ENCODE measurements around the gene CXXC1. TPM values are rescaled to one million over a fixed set of nuclear protein-coding genes. Genes with fewer than 3 reads are reported as not detected.
A peak's percentile ranks its signal among the peaks of the same experiment; 100 is the strongest.

Gene CXXC1
- total RNA-seq, 1 experiment from 2014 or later: 54.7 TPM

- POLR2A ChIA-PET (ENCODE audit: unreplicated experiment): no interaction called here
- intact Hi-C loops (cut with micrococcal nuclease; ENCODE audit: unreplicated experiment): no loop called here
- Histone ChIP-seq H3K27me3 (ENCODE audit: insufficient read depth, low read depth) (no peaks in the 10 kb centered on the region), H3K36me3 (ENCODE audit: low read depth) (peaks cover 21% of the 10 kb centered on the region), H3K4me1 (replicated peaks; ENCODE audit: insufficient read depth) (peaks cover 20% of the 10 kb centered on the region), H3K4me3 (peak overlapping the region; percentile 73), H3K79me2 (ENCODE audit: low read depth) (peaks cover 28% of the 10 kb centered on the region), H4K20me1 (ENCODE audit: insufficient read depth) (peaks cover 3% of the 10 kb centered on the region; the same call in 1 of the 2 replicates), H3K9me3 (ENCODE audit: insufficient read depth, low read depth) (no peaks in the 10 kb centered on the region), H3F3A (ENCODE audit: insufficient read depth, low read depth) (peaks cover 8% of the 10 kb centered on the region), H3K9me2 (ENCODE audit: insufficient read depth) (no peaks in the 10 kb centered on the region), H2AFZ (peak overlapping the region; percentile 99), H3K4me2 (peak overlapping the region; percentile 97), H3K27ac (peak overlapping the region; percentile 82)
- no peak for DNase-seq
- CTCF ChIA-PET: no interaction called here
- TF ChIP-seq CTCF (conservative IDR thresholded peaks at IDR 0.05) (no peak), EZH2 (IDR thresholded peaks at IDR 0.05; ENCODE audit: low read depth) (no peak)
- BruUV-seq (replicated peaks): no TSS peak
Observed at GRCh38 chr18:50280707-50281294, 6.7 kb downstream of the CXXC1 start.

- Histone ChIP-seq H3F3A (ENCODE audit: insufficient read depth, low read depth) (peaks cover 8% of the 10 kb centered on the region), H2AFZ (no peak overlapping the region), H3K27ac (no peak overlapping the region), H4K20me1 (ENCODE audit: insufficient read depth) (peaks cover 3% of the 10 kb centered on the region; the same call in 1 of the 2 replicates), H3K79me2 (ENCODE audit: low read depth) (peaks cover 27% of the 10 kb centered on the region), H3K4me1 (replicated peaks; ENCODE audit: insufficient read depth) (peaks cover 20% of the 10 kb centered on the region), H3K36me3 (ENCODE audit: low read depth) (peaks cover 23% of the 10 kb centered on the region), H3K4me2 (peak overlapping the region; percentile 97), H3K9me3 (ENCODE audit: insufficient read depth, low read depth) (no peaks in the 10 kb centered on the region), H3K4me3 (peak overlapping the region; percentile 73; the same call in 1 of the 2 replicates), H3K9me2 (ENCODE audit: insufficient read depth) (no peaks in the 10 kb centered on the region), H3K27me3 (ENCODE audit: insufficient read depth, low read depth) (no peaks in the 10 kb centered on the region)
- TF ChIP-seq CTCF (conservative IDR thresholded peaks at IDR 0.05): no peak
- no peak for TF ChIP-seq EZH2 (IDR thresholded peaks at IDR 0.05; ENCODE audit: low read depth)
- ChIA-PET POLR2A (ENCODE audit: unreplicated experiment) (no interaction called here), CTCF (no interaction called here)
- intact Hi-C loops (cut with micrococcal nuclease; ENCODE audit: unreplicated experiment): no loop called here
- DNase-seq: no peak
- no TSS peak for BruUV-seq (replicated peaks)
Observed at GRCh38 chr18:50279752-50280151, 7.7 kb downstream of the CXXC1 start.

GRCh38 chr18:50277942-50278341, 9.6 kb downstream of the CXXC1 start:
- POLR2A ChIA-PET (ENCODE audit: unreplicated experiment): no interaction called here

More at GRCh38 chr18:50277942-50278341, 9.6 kb downstream of the CXXC1 start:
- intact Hi-C loops (cut with micrococcal nuclease; ENCODE audit: unreplicated experiment): no loop called here
- no peak for DNase-seq
- Histone ChIP-seq H3K9me2 (ENCODE audit: insufficient read depth) (no peaks in the 10 kb centered on the region), H3K4me1 (replicated peaks; ENCODE audit: insufficient read depth) (peaks cover 20% of the 10 kb centered on the region), H3K4me2 (no peak overlapping the region), H2AFZ (no peak overlapping the region), H3K79me2 (ENCODE audit: low read depth) (peaks cover 27% of the 10 kb centered on the region), H3K36me3 (ENCODE audit: low read depth) (peaks cover 29% of the 10 kb centered on the region), H3K9me3 (ENCODE audit: insufficient read depth, low read depth) (no peaks in the 10 kb centered on the region), H3F3A (ENCODE audit: insufficient read depth, low read depth) (peaks cover 2% of the 10 kb centered on the region), H3K27ac (no peak overlapping the region), H3K4me3 (no peak overlapping the region), H4K20me1 (ENCODE audit: insufficient read depth) (peaks cover 3% of the 10 kb centered on the region; the same call in 1 of the 2 replicates), H3K27me3 (ENCODE audit: insufficient read depth, low read depth) (no peaks in the 10 kb centered on the region)
- TF ChIP-seq EZH2 (IDR thresholded peaks at IDR 0.05; ENCODE audit: low read depth) (no peak), CTCF (conservative IDR thresholded peaks at IDR 0.05) (no peak)
- BruUV-seq (replicated peaks): no TSS peak
- CTCF ChIA-PET: no interaction called here

All from PC-9 (cell line).